IMR-90 (cell line): ENCODE data around the gene CTAGE9. TPM values are rescaled to one million over a fixed set of nuclear protein-coding genes. Genes with fewer than 3 reads are reported as not detected.

Source experiments
- ATAC-seq: fragments of 200-7000 bp; cut with Tn5 transposase; 2 replicates; pipeline ENCODE4 v1.9.1; 2020; ENCODE audit warnings: low read depth, mild to moderate bottlenecking, moderate library complexity
- BruUV-seq: library from RNA; stranded (reverse); fragments of 400-500 nt; replicated peaks from 2 replicates; lab custom pipeline; 2021; lab: Mats Ljungman, UMichigan
- CTCF ChIA-PET: fragments of 300-600 bp; formaldehyde crosslinking; extraction: SDS; loops from one replicate; lab custom pipeline; 2021; ENCODE audit warnings: antibody characterized with exemption; lab: Yijun Ruan, JAX
- POLR2A ChIA-PET: fragments of 300-600 bp; sonication (Branson Sonifier 250); formaldehyde crosslinking; loops from one replicate; lab custom pipeline; 2022; ENCODE audit warnings: antibody characterized with exemption; ENCODE audit not compliant: unreplicated experiment; lab: Charles Lee
- DNase-seq: peaks from one replicate; pipeline ENCODE4 v3.0.0; 2013
- H2AFZ ChIP-seq: replicated peaks from 2 replicates; pipeline ENCODE3; 2013; ENCODE audit warnings: low read length, mild to moderate bottlenecking; ENCODE audit not compliant: poor library complexity
- H2AK5ac ChIP-seq: 2 replicates; pipeline ENCODE4 v1.6.1; 2013; ENCODE audit warnings: low read depth, low read length, inconsistent platforms
- H2AK9ac ChIP-seq: replicated peaks from 2 replicates; pipeline ENCODE3; 2013; ENCODE audit warnings: mild to moderate bottlenecking, low read depth, low read length, moderate library complexity; ENCODE audit not compliant: poor library complexity
- H2BK120ac ChIP-seq: 2 replicates; pipeline ENCODE4 v1.6.1; 2013; ENCODE audit warnings: low read depth, low read length, inconsistent platforms
- H2BK15ac ChIP-seq: 3 replicates; pipeline ENCODE4 v1.6.1; 2013; ENCODE audit warnings: low read depth, low read length, inconsistent platforms
- H2BK20ac ChIP-seq: 2 replicates; pipeline ENCODE4 v1.6.1; 2013; ENCODE audit warnings: low read depth, mild to moderate bottlenecking, inconsistent platforms, low read length, moderate library complexity
- H2BK5ac ChIP-seq: 2 replicates; pipeline ENCODE4 v1.6.1; 2013; ENCODE audit warnings: mild to moderate bottlenecking, low read depth, low read length, inconsistent platforms; ENCODE audit not compliant: poor library complexity, severe bottlenecking
- H3K14ac ChIP-seq: replicated peaks from 2 replicates; pipeline ENCODE4 v1.6.1; 2013; ENCODE audit warnings: low read depth, low read length, inconsistent platforms
- H3K18ac ChIP-seq: 2 replicates; pipeline ENCODE4 v1.6.1; 2013; ENCODE audit warnings: low read depth, low read length, control low read depth
- H3K23ac ChIP-seq: 2 replicates; pipeline ENCODE4 v1.6.1; 2013; ENCODE audit warnings: low read depth, low read length, inconsistent platforms
- H3K27ac ChIP-seq: 2 replicates; pipeline ENCODE4 v1.5.1; 2013; ENCODE audit warnings: mild to moderate bottlenecking, control low read depth, low read length; ENCODE audit not compliant: insufficient read depth
- H3K27me3 ChIP-seq: 2 replicates; pipeline ENCODE4 v1.6.1; 2013; ENCODE audit warnings: low read length; ENCODE audit not compliant: control insufficient read depth, insufficient read depth
- H3K36me3 ChIP-seq: 2 replicates; pipeline ENCODE4 v1.6.1; 2013; ENCODE audit warnings: low read length, mixed read lengths; ENCODE audit not compliant: control insufficient read depth, insufficient read depth
- H3K4ac ChIP-seq: 2 replicates; pipeline ENCODE4 v1.6.1; 2013; ENCODE audit warnings: low read depth, low read length, inconsistent platforms
- H3K4me1 ChIP-seq: 2 replicates; pipeline ENCODE4 v1.6.1; 2013; ENCODE audit warnings: low read length, mixed read lengths; ENCODE audit not compliant: control insufficient read depth, insufficient read depth
- H3K4me2 ChIP-seq: 2 replicates; pipeline ENCODE4 v1.6.1; 2013; ENCODE audit warnings: low read depth, mild to moderate bottlenecking, control low read depth, low read length, moderate library complexity
- H3K4me3 ChIP-seq: 2 replicates; pipeline ENCODE4 v1.5.1; 2013; ENCODE audit warnings: low read depth, mild to moderate bottlenecking, control low read depth, low read length, moderate library complexity; ENCODE audit not compliant: insufficient read depth
- H3K56ac ChIP-seq: 2 replicates; pipeline ENCODE4 v1.6.1; 2013; ENCODE audit warnings: low read length, inconsistent platforms; ENCODE audit not compliant: insufficient read depth; ENCODE audit errors: extremely low read depth
- H3K79me1 ChIP-seq, 2 experiments: 2 replicates each; pipeline ENCODE4 v1.6.1; 2013; ENCODE audit warnings: low read length in 2 of 2, inconsistent platforms in 1 of 2, low read depth in 1 of 2
- H3K9ac ChIP-seq: 2 replicates; pipeline ENCODE4 v1.6.1; 2013; ENCODE audit warnings: low read depth, low read length, control low read depth
- H3K9me1 ChIP-seq: 2 replicates; pipeline ENCODE4 v1.6.1; 2013; ENCODE audit warnings: low read length, inconsistent platforms; ENCODE audit not compliant: insufficient read depth
- H3K9me3 ChIP-seq: 2 replicates; pipeline ENCODE4 v1.6.1; 2013; ENCODE audit warnings: low read length; ENCODE audit not compliant: control insufficient read depth, insufficient read depth
- H4K20me1 ChIP-seq: 2 replicates; pipeline ENCODE4 v1.6.1; 2013; ENCODE audit warnings: low read length, inconsistent platforms; ENCODE audit not compliant: insufficient read depth
- H4K5ac ChIP-seq: 2 replicates; pipeline ENCODE4 v1.6.1; 2013; ENCODE audit warnings: mild to moderate bottlenecking, low read depth, low read length, control low read depth
- H4K8ac ChIP-seq, 2 experiments: 2 replicates each; pipeline ENCODE4 v1.6.1; 2013; ENCODE audit warnings: low read depth in 2 of 2, low read length in 2 of 2, control low read depth in 1 of 2, inconsistent platforms in 1 of 2
- H4K91ac ChIP-seq: 2 replicates; pipeline ENCODE4 v1.6.1; 2013; ENCODE audit warnings: low read depth, low read length, inconsistent platforms; ENCODE audit not compliant: insufficient read depth
- CHD1 ChIP-seq: IDR thresholded peaks from 2 replicates; pipeline ENCODE4 v1.6.1; 2012; ENCODE audit warnings: low read depth, low read length, improper control_type of control experiment
- CTCF ChIP-seq: conservative IDR thresholded peaks from 2 replicates; pipeline ENCODE4 v1.5.1; 2012; ENCODE audit warnings: mild to moderate bottlenecking, low read depth, low read length, improper control_type of control experiment
- RAD21 ChIP-seq: IDR thresholded peaks from 2 replicates; pipeline ENCODE4 v1.6.1; 2012; ENCODE audit warnings: low read length, improper control_type of control experiment
- RFX5 ChIP-seq: IDR thresholded peaks from 2 replicates; pipeline ENCODE4 v1.8.0; 2012; ENCODE audit warnings: low read depth, mild to moderate bottlenecking, low read length, moderate library complexity
- SMC3 ChIP-seq: fragments of 150-350 bp; IDR thresholded peaks from 2 replicates; pipeline ENCODE4 v1.6.1; 2016; ENCODE audit warnings: low read depth, mild to moderate bottlenecking, antibody characterized with exemption, low read length, moderate library complexity
- USF2 ChIP-seq: fragments of 150-350 bp; IDR thresholded peaks from 2 replicates; pipeline ENCODE4 v1.6.1; 2017; ENCODE audit warnings: mild to moderate bottlenecking, antibody characterized with exemption, low read length, low read depth
- WGBS, 2 experiments: methylation state at CpG; one replicate each; pipeline versions ENCODE4 v1.1.5 to v1.1.7; 2013; ENCODE audit warnings: missing lambda C conversion rate in 2 of 2; ENCODE audit not compliant: insufficient read length in 1 of 2; ENCODE audit errors: extremely low coverage in 2 of 2; 5-methylcytosine and 5-hydroxymethylcytosine counted together
- dilution Hi-C: fragments of 300-500 bp; cut with HindIII; formaldehyde crosslinking; loops from one replicate; pipeline ENCODE4 v1.14.3; 2018; ENCODE audit warnings: low sequenced_read_pairs; ENCODE audit not compliant: unreplicated experiment
- in situ Hi-C: fragments of 300-500 bp; cut with MboI; formaldehyde crosslinking; loops from 3 replicates; pipeline ENCODE4 v1.14.3; 2019; ENCODE audit warnings: low sequenced_read_pairs, inconsistent platforms, mixed read lengths
- intact Hi-C: fragments of 100-400 bp; cut with micrococcal nuclease; formaldehyde crosslinking; loops from 2 replicates; pipeline ENCODE4 v1.10.0; 2022
- polyA plus RNA-seq, 3 experiments: library from polyadenylated mRNA; depleted of rRNA; stranded (reverse); fragments of >200 nt; gene quantifications; 2 replicates each; pipeline ENCODE4 v1.2.3, GENCODE V29; 2012; ENCODE audit warnings: low replicate concordance in 1 of 3
- total RNA-seq: library from RNA; depleted of rRNA; stranded (reverse); fragments of >200 nt; gene quantifications from 2 replicates; pipeline ENCODE4 v1.2.3, GENCODE V29; 2012

The CTAGE9 gene
- total and polyA plus RNA-seq, 2 of the 4 experiments (the other 2 are of a cell fraction): not detected

- H3K4me3 ChIP-seq: no peak overlapping the region
- DNase-seq: peak; percentile 79
- no peak overlapping the region for H2BK120ac ChIP-seq
- CTCF ChIA-PET: interaction anchor here (0.5 to 2.1 kb wide), 26 partner anchors 9 to 565 kb away, joined by 3 to 30 read pairs (median 3); partner anchors contain the start of gene ENPP1
- no peaks in the 10 kb centered on the region for H3K79me1 ChIP-seq
- no peaks in the 10 kb centered on the region for H3K36me3 ChIP-seq
- H2AK5ac ChIP-seq: no peak overlapping the region
- no TSS peak for BruUV-seq
- H4K5ac ChIP-seq: no peak overlapping the region
- H3K4ac ChIP-seq: no peak overlapping the region
- WGBS, 2 experiments: no CpG with 5 or more reads among the region's 2 CpGs
- H3K23ac ChIP-seq: no peak overlapping the region
- H3K9me3 ChIP-seq: no peaks in the 10 kb centered on the region
- H3K4me1 ChIP-seq: no peaks in the 10 kb centered on the region
- peak overlapping the region; percentile 67 for H2AFZ ChIP-seq
- intact Hi-C loops (loop anchor here (5.0 to 10.0 kb wide), 2 partner anchors 110 to 217 kb away; partner anchors contain the start of gene ENPP1), in situ Hi-C loops (loop anchor here (5.0 to 25.0 kb wide), 3 partner anchors 217 to 792 kb away; no protein-coding TSS in a partner anchor), dilution Hi-C loops (no loop called here)
- H3K9ac ChIP-seq: no peak overlapping the region
- peak; percentile 100 for ATAC-seq
- H3K56ac ChIP-seq: no peak overlapping the region
- H3K27me3 ChIP-seq: no peaks in the 10 kb centered on the region; the same call in 1 of the 2 replicates
- no peak overlapping the region for H2BK20ac ChIP-seq
- no peak overlapping the region for H4K91ac ChIP-seq
- H4K8ac ChIP-seq: no peak overlapping the region
- no peak overlapping the region for H2BK15ac ChIP-seq
- TF ChIP-seq RFX5 (no peak), CHD1 (no peak), RAD21 (peak; percentile 96), SMC3 (peak; percentile 97), CTCF (peak; percentile 94), USF2 (no peak)
- H3K4me2 ChIP-seq: no peak overlapping the region
- no peaks in the 10 kb centered on the region for H4K20me1 ChIP-seq
- peak overlapping the region; percentile 72 for H2AK9ac ChIP-seq
- no peak overlapping the region for H3K27ac ChIP-seq
- no peak overlapping the region for H3K14ac ChIP-seq
- no peak overlapping the region for H3K18ac ChIP-seq
- POLR2A ChIA-PET: no interaction called here
- H3K9me1 ChIP-seq: no peaks in the 10 kb centered on the region
- H2BK5ac ChIP-seq: no peak overlapping the region
Observed at GRCh38 chr6:131694832-131695426, 15.9 kb downstream of the CTAGE9 start.
